Right renal pelvis (tissue), 4 donors: ENCODE data around the gene CSTPP1. TPM values are rescaled to one million over a fixed set of nuclear protein-coding genes. Genes with fewer than 3 reads are reported as not detected.
"Not testable (repeated sequence)": the region's sequence is repeated elsewhere in the genome, so short reads cannot be mapped to it uniquely, and the experiment has no call there.

ENCODE experiments used
- DNase-seq, 4 donors: peaks; one replicate each; pipeline ENCODE4 v3.0.0-alpha.2; 2013; ENCODE audit warnings: low read depth in 4 of 4, low spot score in 3 of 4, missing footprints in 1 of 4
- polyA plus RNA-seq, 4 donors: library from polyadenylated mRNA; unstranded; fragments of 120-200 nt; gene quantifications; one replicate each; pipeline ENCODE4 v1.2.1, GENCODE V29; 2013; ENCODE audit not compliant: insufficient read length in 4 of 4

CSTPP1 gene
- polyA plus RNA-seq, 4 donors, result 55.0 to 60.2 (median 57.4) TPM

GRCh38 chr11:46951864-46952263 is 15.3 kb downstream of the CSTPP1 start:
- DNase-seq, result no peak

- no peak for DNase-seq
Observed at GRCh38 chr11:46952553-46952952, 16.0 kb downstream of the CSTPP1 start.

GRCh38 chr11:46953093-46953492 is 16.5 kb downstream of the CSTPP1 start:
- no peak for DNase-seq

DNA sequence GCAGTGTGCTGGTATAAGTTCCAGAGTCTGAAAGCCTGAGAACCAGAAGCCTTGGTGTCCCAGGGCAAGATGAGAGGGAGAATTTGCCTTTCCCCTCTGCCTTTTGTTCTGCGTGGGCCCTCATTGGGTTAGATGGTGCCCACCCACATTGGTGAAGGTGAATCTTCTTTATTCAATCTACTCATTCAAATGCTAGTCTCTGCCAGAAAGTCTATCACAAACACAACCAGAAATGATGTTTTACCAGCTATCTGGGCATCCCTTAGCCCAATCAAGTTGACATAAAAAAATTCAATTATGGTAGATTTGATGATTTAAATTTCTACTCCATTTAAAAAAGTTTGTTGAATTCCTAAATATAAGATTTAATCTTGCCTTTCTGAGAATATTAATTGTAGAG is 22.2 kb downstream of the CSTPP1 start:
- DNase-seq, result no peak

GRCh38 chr11:46961041-46961440 is 24.5 kb downstream of the CSTPP1 start:
- no peak for DNase-seq

- DNase-seq, result not testable (repeated sequence)
Observed at GRCh38 chr11:46961886-46962285, 25.3 kb downstream of the CSTPP1 start.

DNA sequence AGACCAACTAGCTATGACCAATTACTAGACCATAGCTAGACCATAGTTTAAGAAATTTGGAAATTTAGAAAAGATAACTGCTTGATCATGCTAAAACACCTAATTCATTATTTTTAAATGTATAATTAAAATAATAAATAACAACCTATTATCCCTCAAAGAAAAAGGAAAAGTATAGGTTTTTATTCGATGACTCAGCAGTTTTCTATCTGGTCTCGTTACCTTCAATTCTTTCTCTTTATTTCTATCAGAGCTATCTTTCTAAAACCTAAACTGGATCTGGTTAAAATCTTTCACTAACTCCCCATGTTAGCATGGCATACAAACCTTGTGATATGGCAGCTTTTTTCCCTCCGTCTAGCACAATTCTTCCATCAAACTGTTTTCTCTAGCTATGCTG is 27.3 kb downstream of the CSTPP1 start:
- no peak for DNase-seq

DNA sequence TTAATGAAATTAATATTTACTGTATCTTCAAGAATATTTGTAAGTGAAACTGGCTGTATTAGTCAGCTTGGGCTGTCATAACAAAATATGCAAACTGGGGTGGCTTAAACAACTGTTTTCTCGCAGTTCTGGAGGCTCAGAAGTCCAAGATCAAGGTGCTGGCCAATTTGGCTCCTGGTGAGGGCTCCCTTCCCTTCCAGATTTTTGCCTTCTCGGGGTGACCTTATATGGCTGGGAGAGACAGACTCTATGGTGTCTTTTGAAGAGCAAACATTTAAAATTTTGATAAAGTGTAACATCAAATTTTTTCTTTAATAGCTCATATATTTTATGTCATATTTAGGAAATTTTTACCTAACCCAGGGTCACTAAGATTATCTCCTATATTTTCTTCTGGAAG is 30.2 kb downstream of the CSTPP1 start:
- no peak for DNase-seq

GRCh38 chr11:46967962-46968361 is 31.4 kb downstream of the CSTPP1 start:
- DNase-seq, result no peak

DNA sequence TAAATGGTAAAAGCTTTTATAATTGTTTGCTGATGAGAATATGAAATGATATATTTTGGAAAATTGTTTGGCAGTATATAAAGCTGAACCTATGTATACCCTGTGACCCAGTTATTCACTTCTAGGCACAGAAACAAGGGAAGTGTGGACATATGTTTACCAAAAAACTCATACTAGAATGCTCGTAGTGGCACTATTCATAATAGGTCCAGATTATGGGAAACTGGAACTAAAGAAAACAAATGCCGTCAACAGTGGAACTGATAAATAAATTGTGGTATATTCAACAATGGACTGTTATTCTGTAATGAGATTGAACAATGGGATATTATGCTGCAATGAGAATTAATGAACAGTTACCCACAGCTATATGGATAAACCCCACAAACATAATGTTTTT is 32.8 kb downstream of the CSTPP1 start:
- DNase-seq, result no peak

- no peak for DNase-seq
Observed at GRCh38 chr11:46970913-46971625, 34.5 kb downstream of the CSTPP1 start.

- DNase-seq, result no peak
Observed at GRCh38 chr11:46972343-46972742, 35.8 kb downstream of the CSTPP1 start.

DNA sequence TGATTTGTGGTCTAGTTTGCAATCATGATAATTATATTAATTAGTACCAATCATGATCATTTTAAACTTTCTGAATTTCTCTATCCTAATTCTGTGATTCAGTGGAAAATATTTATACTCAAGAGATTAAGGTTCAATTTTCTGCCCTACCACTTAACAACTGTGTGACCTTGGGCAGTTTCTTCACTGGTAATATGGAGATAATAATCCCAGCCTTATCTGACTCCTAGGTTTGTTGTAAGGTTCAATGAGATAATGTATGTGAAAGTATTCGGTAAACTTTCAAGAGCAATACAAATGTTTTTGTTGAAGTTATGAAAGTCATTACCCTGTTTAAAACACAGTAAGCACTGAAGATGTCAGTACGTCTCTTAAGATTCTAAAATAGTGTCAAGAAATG is 36.3 kb downstream of the CSTPP1 start:
- DNase-seq, result no peak

DNA sequence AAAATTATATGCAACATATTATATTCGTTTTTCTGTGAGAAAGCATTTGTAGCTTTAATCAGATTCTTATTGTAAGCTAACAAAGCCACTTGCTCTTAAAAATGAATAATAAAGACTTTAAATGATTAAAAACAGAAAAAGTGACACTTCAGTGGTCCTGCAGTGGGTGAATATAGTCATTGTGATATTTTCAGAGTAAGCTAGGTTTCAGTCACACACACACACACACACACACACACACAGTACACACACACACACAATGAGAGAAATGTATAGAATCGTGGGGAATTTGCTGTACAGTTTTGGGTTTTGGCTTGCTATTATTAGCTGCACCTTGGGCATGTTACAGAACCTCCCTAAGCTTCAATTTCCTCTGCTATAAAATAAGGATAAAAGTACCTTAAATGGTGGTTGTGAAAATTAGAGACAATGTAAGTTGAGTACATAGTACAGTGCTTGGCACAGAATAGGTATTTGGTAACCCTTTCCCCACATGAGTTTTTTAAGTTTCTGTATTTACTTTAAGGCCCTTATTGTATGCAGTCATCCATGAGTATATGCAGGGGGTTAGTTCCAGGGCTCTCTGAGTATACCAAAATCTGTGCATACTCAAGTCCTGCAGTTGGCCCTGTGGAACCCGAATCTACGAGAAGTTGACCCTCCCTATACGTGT is 39.8 kb downstream of the CSTPP1 start:
- DNase-seq, result no peak

DNA sequence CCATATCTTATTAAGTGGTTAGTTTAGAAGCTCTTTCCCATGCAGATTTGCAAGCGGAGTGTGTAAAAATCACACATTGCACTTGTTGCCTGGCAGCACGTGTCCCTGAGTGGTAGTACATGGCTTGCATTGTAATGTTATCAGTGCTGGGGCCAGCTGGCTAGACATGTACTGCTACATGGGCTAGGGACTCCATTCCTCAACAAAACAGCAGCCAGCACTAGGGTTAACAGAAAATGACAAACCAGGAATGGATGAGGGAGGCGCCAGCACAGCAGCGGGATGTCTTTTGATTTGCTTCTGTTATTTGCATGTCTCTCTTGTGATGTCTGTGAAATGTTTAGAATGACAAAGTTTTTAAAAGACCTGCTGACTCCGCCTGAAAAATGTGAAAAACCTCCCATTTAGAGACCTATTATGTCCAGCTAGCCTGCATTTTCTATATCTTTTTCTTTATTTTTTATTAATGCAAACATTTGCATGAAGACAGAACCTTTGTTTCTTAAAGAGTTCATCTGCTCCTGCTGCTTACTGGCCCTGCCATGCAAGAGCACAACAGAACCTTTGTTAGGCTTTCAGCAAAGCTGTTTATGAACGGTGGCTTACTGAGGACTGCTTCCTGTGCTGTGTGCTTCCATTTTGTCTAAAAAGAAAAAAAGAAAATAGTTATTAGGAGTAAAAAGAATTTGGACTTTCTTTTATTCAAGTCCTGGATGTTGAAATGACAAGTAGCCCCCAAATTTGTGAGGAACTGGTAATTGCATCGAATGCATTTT is 40.7 kb downstream of the CSTPP1 start:
- DNase-seq, result no peak

DNA sequence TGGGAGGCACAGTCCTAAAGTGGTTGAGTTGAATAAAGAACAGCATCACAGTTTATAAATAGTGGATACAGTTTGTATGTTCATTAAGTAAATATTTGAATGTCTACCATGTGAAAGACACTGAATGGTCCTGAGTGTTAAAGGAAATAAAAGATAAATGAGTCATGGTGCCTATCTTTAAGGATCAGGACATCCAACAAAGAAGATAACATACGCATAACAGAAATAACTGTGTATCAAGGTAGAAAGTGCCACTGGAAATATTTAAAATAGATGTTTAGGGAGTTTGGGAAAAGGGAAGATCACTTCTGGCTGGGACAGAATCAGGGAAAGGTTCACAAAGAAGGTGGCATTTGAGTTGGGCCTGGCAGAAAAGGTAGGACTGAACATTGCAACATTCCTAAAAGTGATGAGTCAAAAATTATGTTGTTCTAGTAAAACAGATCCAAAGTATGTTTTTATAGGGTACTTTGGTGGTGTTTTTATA is 41.5 kb downstream of the CSTPP1 start:
- no peak for DNase-seq

- no peak for DNase-seq
Observed at GRCh38 chr11:46979358-46979757, 42.8 kb downstream of the CSTPP1 start.

GRCh38 chr11:46981436-46981835 is 44.9 kb downstream of the CSTPP1 start:
- no peak for DNase-seq

GRCh38 chr11:46982797-46983452 is 46.4 kb downstream of the CSTPP1 start:
- no peak for DNase-seq

GRCh38 chr11:46983598-46983997 is 47.0 kb downstream of the CSTPP1 start:
- no peak for DNase-seq

DNA sequence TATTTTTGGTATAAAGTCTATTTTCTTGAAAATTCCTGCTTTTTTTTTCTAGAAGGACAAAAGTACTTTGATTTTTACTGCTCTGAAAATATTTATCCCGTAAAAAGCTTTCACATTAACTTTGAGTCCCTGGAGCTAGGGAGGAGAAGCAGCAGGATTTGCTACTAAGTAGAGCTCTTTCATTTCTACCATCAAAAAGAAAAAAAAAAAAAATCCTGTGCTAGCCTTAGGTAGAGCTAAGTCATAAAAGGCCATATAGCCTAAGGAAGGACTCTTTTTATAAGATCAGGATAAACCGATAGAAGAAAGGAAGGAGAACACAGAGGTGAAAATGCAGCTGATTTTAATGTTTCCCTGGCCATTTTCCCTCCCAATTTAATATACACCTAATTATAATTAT is 48.0 kb downstream of the CSTPP1 start:
- no peak for DNase-seq
